Ascending aorta (tissue), 2 donors: ENCODE data around the gene FBXL17. TPM values are rescaled to one million over a fixed set of nuclear protein-coding genes. Genes with fewer than 3 reads are reported as not detected.

Source experiments
- DNase-seq, 2 donors: peaks; one replicate each; pipeline ENCODE4 v3.0.0-alpha.2; 2019; ENCODE audit warnings: low spot score in 2 of 2
- H3K27ac ChIP-seq, 2 donors: fragments of 200-600 bp; sonication (generic); one replicate each; pipeline ENCODE4 v1.5.1; 2016 to 2017; ENCODE audit warnings: mild to moderate bottlenecking in 1 of 2
- H3K27me3 ChIP-seq: fragments of 200-600 bp; sonication (generic); one replicate; pipeline ENCODE4 v1.5.1; 2017
- H3K36me3 ChIP-seq, 2 donors: fragments of 200-600 bp; sonication (generic); one replicate each; pipeline ENCODE4 v1.5.1; 2016
- H3K4me1 ChIP-seq, 2 donors: fragments of 200-600 bp; sonication (generic); one replicate each; pipeline ENCODE4 v1.5.1; 2016 to 2017; ENCODE audit warnings: mild to moderate bottlenecking in 1 of 2
- H3K4me3 ChIP-seq, 2 donors: fragments of 200-600 bp; sonication (generic); one replicate each; pipeline ENCODE4 v1.5.1; 2016 to 2017; ENCODE audit warnings: mild to moderate bottlenecking in 1 of 2
- H3K9me3 ChIP-seq, 2 donors: fragments of 200-600 bp; sonication (generic); one replicate each; pipeline ENCODE4 v1.5.1; 2016
- CTCF ChIP-seq, 3 experiments: fragments of 200-600 bp in 2 of 3; fragments of 450-650 bp in 1 of 3; sonication (generic) in 2 of 3; IDR thresholded peaks; one replicate each; pipeline ENCODE4 v1.5.1; 2016 to 2019; ENCODE audit warnings: antibody characterized with exemption in 3 of 3, mild to moderate bottlenecking in 1 of 3, moderate library complexity in 1 of 3
- intact Hi-C: fragments of 100-400 bp; cut with DNase I; formaldehyde crosslinking; loops from one replicate; pipeline ENCODE4 v1.15.1; 2023
- total RNA-seq: library from RNA; depleted of rRNA; stranded (reverse); fragments of >200 nt; gene quantifications from one replicate; pipeline ENCODE4 v1.1.0, GENCODE V29; 2016

Gene FBXL17
- total RNA-seq, 1 donor from 2014 or later, result 13.6 TPM

GRCh38 chr5:108201721-108202120 lies 180.2 kb downstream of the FBXL17 start:
- TF ChIP-seq CTCF (IDR thresholded peaks at IDR 0.05), result no peak
- Histone ChIP-seq H3K4me3 (no peak overlapping the region), H3K36me3 (no peaks in the 10 kb centered on the region), H3K4me1 (no peaks in the 10 kb centered on the region), H3K27me3 (no peaks in the 10 kb centered on the region), H3K9me3 (no peaks in the 10 kb centered on the region), H3K27ac (no peak overlapping the region)
- intact Hi-C loops, result no loop called here
- no peak for DNase-seq

DNA sequence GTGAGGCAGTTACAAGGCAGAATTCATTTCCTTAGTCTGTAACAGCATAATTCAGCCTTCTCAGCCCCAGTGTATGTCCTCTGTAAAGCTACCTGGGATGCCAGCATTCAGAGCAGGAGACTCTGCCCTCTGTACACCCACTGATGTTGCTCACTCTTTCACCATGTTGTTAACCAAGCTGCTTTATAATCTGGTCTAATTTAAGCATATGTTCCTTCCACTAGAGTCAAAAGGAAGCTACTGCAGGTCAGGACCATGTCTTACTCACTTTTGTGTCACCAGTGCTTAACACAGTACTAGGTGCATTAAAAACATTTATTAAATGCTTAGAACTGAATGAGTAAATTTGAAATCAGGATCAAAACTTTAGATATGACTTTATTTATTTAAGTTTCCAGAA lies 185.6 kb downstream of the FBXL17 start:
- DNase-seq, result no peak
- no peak for TF ChIP-seq CTCF (IDR thresholded peaks at IDR 0.05)
- Histone ChIP-seq H3K4me3 (no peak overlapping the region), H3K4me1 (peaks cover 0 to 3% of the 10 kb centered on the region in 2 donors), H3K9me3 (no peaks in the 10 kb centered on the region), H3K27ac (no peak overlapping the region), H3K36me3 (no peaks in the 10 kb centered on the region), H3K27me3 (no peaks in the 10 kb centered on the region)
- intact Hi-C loops, result no loop called here

- DNase-seq, result no peak
- Histone ChIP-seq H3K4me1 (peaks cover 0 to 3% of the 10 kb centered on the region in 2 donors), H3K9me3 (no peaks in the 10 kb centered on the region), H3K27ac (peak overlapping the region; percentile 22 to 44), H3K4me3 (no peak overlapping the region), H3K27me3 (no peaks in the 10 kb centered on the region), H3K36me3 (no peaks in the 10 kb centered on the region)
- no peak for TF ChIP-seq CTCF (IDR thresholded peaks at IDR 0.05)
- intact Hi-C loops, result loop anchor here (1.0 kb wide), 1 partner anchor 35 kb away; no protein-coding TSS in a partner anchor
Observed at GRCh38 chr5:108193021-108193795, 188.7 kb downstream of the FBXL17 start.

DNA sequence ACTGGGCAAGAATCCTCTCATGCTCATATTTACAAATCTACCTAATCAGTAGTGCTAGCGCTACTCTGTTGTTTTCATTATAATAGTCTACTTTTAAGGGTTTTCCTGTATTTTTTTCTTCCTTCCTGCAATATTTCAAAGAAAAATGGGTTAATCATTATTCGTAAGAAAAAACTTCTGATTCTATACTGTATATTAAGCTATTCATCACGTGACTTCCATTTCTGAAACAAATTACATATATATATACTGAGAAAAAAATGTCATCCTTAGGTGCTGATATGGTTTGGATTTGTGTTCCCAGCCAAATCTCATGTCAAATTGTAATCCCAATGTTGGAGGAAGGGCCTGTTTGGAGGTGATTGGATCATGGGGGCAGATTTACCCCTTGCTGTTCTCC lies 197.0 kb downstream of the FBXL17 start:
- Histone ChIP-seq H3K4me3 (no peak overlapping the region), H3K36me3 (no peaks in the 10 kb centered on the region), H3K27me3 (no peaks in the 10 kb centered on the region), H3K27ac (no peak overlapping the region), H3K4me1 (peaks cover 0 to 3% of the 10 kb centered on the region in 2 donors), H3K9me3 (no peaks in the 10 kb centered on the region)
- intact Hi-C loops, result no loop called here
- DNase-seq, result no peak
- TF ChIP-seq CTCF (IDR thresholded peaks at IDR 0.05), result no peak

GRCh38 chr5:108181975-108182374 lies 199.9 kb downstream of the FBXL17 start:
- intact Hi-C loops, result no loop called here
- Histone ChIP-seq H3K4me3 (no peak overlapping the region), H3K36me3 (no peaks in the 10 kb centered on the region), H3K27ac (no peak overlapping the region), H3K27me3 (no peaks in the 10 kb centered on the region), H3K9me3 (no peaks in the 10 kb centered on the region), H3K4me1 (peaks cover 0 to 3% of the 10 kb centered on the region in 2 donors)
- TF ChIP-seq CTCF (IDR thresholded peaks at IDR 0.05), result no peak
- no peak for DNase-seq
